GM21390 (cell line): ENCODE data around the gene PTCRA.
"Not testable (repeated sequence)": the region's sequence is repeated elsewhere in the genome, so short reads cannot be mapped to it uniquely, and the experiment has no call there.

Experiments used
- ATAC-seq: cut with Tn5 transposase; IDR thresholded peaks from one replicate; pipeline ENCODE4 v1.9.1; 2021; ENCODE audit not compliant: unreplicated experiment

PTCRA gene

DNA sequence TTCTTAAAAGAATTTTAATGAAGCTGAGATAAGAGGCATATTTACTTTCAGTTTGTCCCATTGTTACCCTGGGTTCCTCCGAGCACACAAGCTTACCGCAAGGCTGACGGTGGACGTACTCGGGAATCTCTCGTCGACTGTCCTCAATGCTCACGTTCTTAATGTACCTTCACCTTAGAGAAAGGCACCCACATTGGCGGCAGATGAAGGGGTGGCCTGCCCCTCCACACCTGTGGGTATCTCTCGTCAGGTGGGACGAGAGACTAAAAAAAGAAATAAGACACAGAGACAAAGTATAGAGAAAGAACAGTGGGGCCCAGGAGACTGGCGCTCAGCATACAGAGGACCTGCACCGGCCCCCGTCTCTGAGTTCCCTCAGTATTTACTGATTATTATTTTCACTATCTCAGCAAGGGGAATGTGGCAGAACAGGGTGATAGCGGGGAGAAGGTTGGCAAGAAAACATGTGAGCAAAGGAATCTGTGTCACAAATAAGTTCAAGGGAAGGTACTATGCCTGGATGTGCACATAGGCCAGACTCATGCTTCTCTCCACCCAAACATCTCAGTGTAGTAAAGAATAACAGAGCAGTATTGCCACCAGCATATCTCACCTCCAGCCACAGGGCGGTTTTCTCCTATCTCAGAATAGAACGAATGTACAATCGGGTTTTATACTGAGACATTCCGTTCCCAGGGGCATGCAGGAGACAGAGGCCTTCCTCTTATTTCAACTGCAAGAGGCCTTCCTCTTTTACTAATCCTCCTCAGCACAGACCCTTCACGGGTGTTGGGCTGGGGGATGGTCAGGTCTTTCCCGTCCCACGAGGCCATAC is 13.2 kb upstream of the PTCRA start:
- not testable (repeated sequence) for ATAC-seq

DNA sequence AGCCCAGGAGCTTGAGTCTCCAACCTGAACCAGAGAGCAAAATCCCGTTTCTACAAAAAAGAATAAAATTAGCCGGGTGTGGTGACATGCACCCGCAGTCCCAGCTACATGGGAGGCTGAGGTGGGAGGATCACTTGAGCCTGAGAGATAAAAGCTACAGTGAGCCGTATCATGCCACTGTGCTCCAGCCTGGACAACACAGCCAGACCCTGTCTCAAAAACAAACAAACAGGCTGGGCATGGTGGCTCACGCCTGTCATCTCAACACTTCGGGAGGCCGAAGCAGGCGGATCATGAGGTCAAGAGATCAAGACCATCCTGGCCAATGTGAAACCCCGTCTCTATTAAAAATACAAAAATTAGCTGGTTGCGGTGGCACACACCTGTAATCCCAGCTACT is 11.4 kb upstream of the PTCRA start:
- no peak for ATAC-seq

DNA sequence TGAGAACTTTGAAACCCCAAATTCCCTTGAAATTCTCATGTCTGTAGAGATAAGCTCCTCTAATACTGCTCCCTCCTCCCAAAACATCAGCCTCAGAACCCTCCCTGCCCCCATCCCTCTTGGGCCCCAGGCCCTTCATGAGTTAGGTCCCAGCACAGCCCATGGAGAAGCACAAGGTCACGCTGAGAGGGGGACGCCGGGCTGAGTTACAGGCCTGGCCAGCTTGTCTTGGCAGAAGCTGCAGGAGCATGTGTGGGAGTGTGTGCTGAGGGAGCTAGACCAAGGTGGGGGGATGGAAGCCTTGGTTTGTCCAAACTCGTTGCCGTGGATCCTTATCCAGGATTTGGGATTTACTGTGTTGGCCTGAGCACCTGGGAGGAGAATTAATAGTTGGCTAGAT is 8.5 kb upstream of the PTCRA start:
- no peak for ATAC-seq

DNA sequence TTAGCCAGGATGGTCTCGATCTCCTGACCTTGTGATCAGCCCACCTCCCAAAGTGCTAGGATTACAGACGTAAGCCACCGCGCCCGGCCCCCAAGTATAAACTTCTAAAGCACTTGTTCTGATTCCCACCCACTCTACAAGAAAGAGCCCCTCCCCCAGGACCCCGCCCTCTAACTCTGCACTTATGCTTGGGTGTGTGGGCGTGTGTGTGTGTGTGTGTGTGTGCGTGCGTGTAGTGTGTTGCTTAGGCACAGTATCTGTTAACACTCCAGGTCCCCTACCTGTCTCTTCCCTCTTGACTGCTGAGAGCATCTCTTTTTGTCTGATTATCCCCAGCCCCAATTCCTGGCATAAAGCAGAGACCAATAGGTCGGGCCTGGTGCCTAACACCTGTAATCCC is 6.0 kb upstream of the PTCRA start:
- no peak for ATAC-seq

DNA sequence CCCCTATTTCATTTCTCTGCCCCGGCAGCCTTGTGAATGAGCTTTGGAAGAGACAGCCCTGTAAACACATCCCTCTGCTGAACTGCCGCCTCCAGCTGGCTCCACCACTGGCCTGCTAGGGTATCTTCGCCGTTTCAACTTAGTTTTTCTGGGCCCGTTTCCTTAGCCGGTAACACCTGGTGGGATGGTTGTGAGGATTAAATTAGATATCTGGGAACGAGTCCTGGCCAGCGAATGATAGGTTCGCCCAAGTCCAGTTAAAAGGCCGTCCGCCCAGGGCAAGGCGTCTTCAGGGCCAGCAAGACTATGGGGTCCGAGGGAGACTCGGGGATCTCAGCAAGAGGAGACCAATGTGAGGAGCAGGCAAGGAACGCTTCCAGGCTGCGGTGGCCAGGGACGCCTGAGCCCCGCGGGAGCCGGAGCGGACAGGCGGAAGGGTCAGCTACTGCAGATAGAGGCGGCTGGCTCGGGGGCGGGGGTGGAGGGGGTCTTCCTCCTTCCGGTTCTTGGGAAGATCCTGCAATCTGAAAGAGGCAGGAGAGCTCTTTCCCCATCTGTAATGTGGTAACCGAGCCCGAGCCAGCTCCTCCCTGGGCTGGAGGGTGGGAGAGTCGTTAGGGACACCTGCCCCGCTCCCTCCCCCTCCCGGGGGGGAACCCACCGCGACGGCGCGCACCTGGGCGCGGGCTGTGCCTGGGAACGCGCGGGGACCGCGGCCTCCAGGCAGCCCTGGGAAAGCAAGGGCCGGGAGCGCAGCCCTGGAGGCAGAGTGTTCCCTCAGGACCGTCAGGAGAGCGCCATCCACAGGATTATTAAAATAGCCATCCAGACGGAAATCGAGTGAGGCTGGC is 4.5 kb upstream of the PTCRA start:
- ATAC-seq = no peak

DNA sequence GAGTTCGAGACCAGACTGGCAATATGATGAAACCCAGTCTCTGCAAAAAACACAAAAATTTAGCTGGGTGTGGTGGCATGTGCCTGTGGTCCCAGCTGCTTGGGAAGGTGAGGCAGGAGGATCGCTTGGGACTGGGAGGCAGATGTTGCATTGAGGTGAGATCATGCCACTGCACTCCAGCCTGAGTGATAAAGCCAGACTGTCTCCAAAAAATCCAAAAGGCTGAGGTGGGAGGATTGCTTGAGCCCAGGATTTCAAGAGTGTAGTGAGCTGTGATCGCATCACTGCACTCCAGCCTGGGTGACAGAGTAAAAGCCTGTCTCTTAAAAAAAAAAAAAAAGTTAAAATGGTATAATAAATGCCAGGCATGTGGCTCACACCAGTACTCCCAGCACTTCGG is 1.3 kb upstream of the PTCRA start:
- ATAC-seq = no peak

DNA sequence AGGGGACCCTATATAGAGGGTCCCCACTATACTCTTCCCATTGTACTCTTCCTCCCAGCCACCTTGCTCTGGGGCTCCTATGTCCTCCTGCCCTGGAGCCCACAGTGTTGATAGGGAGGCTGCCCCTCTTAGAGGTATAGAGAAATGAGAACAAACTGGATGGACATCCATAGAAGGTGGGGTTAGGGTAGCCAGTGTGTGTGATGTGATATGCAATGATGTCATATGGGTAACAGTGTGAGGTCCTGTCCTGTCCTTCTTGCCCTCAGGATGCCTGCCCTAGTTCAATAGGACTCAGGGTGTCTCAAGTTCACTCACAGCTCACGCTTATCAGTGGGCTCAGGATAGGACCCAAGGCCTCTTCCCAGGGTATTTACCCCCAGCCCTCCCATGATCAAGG is 435 bp downstream of the PTCRA start:
- no peak for ATAC-seq

DNA sequence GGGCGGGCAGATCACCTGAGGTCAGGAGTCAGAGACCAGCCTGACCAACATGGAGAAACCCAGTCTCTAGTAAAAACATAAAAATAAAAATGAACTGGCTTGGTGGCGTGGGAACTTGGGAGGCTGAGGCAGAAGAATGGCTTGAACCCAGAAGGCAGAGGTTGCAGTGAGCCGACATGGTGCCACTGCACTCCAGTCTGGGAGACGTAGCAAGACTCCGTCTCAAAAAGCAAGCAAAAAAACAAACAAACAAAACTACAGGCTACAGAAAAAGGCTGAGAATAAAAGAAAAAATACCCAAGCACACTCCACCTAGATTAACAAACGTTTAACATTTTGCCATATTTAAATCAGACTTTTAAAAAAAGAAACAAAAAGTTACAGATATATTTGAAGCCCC is 5.9 kb downstream of the PTCRA start:
- no peak for ATAC-seq

DNA sequence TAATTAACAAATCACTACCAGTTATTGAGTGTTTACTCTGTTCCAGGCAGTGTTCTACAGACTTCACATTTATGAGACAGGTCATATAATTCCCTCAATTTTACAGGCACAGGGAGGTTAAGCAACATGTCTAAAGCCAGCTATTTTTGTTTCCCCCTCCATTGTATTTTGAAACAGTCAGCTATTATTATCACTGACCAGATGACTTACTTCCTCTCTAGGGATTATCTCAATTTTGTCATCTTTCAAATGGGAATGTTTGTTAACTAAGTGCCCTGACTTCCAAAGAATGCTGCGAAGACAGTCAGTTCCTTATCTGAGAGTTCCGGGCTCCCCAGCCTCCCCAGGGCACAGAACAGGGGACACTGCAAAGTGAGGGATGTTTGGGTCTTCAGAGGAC is 7.8 kb downstream of the PTCRA start:
- no peak for ATAC-seq

DNA sequence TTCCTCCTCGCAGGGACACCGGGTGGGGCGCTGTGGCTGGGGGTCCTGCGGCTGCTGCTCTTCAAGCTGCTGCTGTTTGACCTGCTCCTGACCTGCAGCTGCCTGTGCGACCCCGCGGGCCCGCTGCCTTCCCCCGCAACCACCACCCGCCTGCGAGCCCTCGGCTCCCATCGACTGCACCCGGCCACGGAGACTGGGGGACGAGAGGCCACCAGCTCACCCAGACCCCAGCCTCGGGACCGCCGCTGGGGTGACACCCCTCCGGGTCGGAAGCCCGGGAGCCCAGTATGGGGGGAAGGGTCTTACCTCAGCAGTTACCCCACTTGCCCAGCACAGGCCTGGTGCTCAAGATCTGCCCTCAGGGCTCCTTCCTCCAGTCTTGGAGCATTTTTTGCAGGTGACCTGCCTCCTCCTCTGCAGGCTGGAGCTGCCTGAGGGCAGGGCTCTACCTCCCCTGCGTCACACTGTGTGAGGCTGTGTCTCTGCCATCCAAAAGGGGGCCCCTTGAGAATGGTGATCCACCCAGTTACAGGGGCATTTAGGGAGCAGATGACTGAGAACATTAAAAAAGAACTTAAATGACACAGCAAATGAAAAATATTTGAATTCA is 9.5 kb downstream of the PTCRA start:
- no peak for ATAC-seq

DNA sequence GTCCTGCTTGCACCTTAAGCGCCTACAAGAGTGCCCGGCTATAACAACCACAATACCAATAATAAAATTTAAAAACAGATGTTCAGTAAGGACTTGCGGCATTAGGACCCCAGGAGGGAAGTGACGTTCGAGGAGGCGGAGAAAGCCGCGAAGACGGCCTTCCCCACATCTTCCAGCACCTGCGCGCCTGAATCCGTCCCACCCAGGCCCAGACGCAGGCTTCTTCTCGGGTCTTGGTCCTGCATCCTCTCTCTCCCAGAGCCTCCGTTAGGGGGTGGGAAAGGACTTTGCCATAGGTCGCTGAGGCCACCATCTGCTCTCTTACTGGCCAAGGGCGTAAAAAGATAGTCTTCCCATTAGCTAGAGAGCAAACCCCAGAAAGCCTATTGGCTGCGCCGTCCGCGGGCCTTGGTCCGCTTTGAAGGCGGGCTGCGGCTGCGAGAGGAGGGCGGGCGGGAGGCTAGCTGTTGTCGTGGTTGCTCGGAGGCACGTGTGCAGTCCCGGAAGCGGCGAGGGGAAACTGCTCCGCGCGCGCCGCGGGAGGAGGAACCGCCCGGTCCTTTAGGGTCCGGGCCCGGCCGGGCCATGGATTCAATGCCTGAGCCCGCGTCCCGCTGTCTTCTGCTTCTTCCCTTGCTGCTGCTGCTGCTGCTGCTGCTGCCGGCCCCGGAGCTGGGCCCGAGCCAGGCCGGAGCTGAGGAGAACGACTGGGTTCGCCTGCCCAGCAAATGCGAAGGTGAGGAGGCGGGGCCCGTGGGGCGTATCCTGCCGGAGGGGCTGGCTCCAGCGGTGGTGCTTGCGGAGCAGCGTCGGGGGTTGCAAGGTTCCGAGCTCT is 13.3 kb downstream of the PTCRA start, which contains the start of gene CNPY3:
CNPY3 (plus strand) TSS at position 495 of the 835 bp plus-strand sequence; CDS start at position 586, 91 bp downstream.
- ATAC-seq = peak; percentile 77

DNA sequence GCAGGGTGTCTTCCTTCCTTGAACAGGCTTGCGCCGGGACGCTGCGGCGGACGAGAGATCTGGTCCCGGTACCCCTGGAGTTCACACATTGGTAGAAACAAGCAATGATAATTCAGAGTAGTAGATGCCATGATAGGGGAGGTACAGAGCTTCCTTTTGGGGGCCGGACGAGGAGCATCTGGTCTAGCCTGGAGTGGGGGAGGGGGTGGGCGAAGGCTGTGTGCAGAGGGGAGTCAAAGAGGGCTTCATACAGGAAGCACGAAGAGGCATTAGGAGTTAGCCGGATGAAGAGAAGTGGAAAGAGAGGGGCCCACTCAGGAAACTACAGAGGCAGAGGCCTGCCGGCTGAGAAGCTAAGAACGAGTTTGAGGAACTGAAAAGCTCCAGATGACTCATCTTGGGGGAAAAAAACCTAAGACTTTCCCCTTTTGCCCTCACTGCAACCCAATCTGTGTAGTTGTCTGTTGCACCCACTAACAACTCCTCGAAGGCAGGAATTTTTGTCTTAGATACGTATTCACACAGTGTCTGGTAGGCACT is 14.0 kb downstream of the PTCRA start:
- peak; percentile 51 for ATAC-seq

DNA sequence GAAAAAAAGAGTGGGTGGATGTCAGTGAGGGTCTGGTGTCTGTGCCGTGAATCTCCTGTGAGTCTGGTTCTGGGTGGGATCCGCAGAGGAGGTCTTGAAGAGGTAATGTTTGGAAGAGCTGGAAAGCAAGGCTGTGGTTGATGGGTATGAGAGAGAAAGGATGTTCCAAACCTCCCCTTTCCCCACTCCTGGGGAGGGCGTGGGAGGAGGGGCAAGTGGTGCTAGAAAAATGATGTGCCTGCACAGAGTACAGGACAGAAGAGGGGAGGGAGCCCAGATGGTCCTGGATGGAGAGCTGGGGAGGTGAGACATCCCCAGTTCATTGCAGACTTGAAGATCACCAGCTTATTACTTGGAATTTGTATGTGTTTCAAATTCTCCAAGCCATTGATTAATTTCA is 16.6 kb downstream of the PTCRA start:
- no peak for ATAC-seq

DNA sequence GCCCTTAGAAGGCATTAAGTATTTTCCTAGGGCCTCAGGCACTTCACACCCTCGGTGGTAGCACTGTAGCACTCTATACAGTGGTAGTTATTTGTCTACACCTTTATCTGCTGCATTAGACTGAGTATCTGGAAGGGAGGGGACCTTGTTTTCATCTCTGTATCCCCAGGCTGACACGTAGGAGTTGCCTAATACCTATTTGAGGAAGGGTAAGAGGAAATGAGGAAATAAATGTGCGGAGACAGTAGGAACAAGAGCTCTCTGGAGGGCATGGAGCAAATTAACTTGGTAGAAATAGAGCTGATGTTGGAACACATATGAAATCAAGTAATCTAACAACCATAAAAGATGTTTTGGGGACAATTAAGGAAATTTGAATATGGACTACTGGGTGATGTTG is 17.4 kb downstream of the PTCRA start:
- ATAC-seq = no peak

DNA sequence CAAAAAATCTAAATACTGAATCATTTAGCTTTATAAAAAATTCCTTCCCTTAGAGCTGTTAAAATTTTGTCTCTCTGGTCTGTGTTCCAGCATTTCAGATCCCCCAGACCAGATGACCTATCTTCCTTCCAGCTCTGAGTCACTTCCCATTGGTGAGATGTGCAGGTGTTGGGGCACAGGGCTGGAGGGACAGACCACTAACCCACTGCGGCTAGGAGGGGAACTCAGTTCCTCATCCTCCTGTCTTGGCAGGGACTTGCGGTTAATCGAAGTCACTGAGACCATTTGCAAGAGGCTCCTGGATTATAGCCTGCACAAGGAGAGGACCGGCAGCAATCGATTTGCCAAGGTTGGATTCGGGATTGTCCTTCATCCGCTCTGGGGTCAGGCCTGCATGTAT is 19.5 kb downstream of the PTCRA start:
- ATAC-seq = no peak

DNA sequence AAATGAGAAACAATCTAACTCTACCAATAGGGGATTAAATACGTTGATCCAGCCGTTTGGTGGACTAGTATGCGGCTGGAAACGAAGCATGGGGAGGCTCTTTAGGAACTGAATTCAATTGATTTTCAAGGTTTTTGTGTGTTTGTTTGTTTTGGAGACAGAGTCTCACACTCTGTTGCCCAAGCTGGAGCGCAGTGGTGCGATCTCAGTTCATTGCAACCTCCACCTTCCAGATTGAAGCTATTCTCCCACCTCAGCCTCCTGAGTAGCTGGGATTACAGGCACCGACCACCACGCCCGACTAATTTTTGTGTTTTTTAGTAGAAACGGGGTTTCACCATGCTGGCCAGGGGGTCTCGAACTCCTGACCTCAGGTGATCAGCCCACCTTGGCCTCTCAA is 20.5 kb downstream of the PTCRA start:
- no peak for ATAC-seq

DNA sequence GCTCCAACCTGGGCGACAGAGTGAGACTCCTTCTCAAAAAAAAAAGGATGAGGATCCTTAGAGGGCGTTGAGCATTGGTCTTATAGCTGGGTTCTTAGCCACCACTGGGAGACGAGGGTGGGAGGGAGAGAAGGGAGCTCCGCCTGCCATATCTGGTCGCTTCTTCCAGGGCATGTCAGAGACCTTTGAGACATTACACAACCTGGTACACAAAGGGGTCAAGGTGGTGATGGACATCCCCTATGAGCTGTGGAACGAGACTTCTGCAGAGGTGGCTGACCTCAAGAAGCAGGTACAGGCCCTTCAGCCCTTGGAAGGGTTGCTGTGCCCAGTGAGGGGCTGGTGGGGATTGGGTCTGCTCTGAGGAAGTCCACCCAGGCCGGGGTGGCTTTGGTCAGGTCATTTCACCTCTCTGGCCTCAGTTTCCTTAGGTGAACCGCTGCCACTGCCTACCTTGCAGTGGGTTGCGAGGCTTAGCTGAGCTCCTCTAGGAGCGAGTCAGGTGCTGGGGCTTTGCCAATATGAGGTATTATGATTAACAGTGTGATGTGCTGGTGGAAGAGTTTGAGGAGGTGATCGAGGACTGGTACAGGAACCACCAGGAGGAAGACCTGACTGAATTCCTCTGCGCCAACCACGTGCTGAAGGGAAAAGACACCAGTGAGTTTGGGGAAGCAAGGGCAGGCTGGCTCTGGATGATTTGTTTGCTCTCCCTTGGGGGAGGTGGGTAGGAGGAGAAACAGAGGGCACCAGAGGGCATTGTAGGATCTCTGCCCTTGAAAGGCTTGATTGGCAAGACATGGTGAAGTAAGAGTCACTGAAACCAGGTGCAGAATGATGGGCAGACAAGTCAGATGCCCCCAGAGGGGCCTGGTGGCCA is 21.9 kb downstream of the PTCRA start:
- no peak for ATAC-seq

DNA sequence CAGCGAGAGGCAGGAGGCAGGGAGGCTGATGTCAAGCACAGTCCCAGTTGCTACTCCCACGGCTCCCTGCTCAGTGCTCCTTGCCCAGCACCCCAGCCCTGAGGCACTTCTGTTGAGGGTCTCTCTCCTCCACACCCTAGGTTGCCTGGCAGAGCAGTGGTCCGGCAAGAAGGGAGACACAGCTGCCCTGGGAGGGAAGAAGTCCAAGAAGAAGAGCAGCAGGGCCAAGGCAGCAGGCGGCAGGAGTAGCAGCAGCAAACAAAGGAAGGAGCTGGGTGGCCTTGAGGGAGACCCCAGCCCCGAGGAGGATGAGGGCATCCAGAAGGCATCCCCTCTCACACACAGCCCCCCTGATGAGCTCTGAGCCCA is 22.6 kb downstream of the PTCRA start:
- no peak for ATAC-seq

DNA sequence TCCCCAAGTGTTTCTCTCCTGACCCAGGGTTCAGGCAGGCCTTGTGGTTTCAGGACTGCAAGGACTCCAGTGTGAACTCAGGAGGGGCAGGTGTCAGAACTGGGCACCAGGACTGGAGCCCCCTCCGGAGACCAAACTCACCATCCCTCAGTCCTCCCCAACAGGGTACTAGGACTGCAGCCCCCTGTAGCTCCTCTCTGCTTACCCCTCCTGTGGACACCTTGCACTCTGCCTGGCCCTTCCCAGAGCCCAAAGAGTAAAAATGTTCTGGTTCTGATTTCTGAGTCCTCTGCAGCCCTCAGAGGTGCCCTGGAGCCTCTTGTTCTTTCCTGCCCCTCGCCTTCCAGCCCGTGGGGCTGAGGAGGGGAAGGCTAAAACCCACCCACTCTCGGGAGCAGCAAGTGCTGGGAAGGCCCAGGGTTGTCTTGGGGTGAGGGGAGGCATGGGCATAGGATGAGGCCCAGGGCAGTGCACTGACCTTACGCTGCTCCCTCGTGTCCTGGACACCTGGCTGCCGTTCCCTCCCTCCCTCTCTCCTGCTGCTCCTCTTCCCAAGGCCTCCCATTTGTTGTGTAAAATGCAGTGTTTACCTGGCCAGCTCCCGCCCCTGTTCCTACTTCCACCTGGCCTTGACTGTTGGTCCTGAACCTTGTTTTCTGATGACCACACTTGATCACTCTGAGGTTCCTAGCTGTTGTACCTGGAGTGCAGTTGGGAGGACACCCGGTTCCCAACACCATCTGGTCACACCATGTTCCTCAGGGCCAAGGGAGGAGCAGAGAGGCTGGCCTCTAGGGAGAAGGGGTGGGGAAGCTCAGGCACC is 23.3 kb downstream of the PTCRA start:
- no peak for ATAC-seq
